Activated CD8-positive, alpha-beta T cell treated with anti-CD3 and anti-CD28 coated beads, Interleukin-2, amount 10 ng/mL, durations not matched to agents 7 days and 5 days (primary cell): ENCODE measurements around the gene PPP1R2. TPM values are rescaled to one million over a fixed set of nuclear protein-coding genes. Genes with fewer than 3 reads are reported as not detected.

Source experiments
- ATAC-seq: fragments of 150-1000 bp; cut with Tn5 transposase; one replicate; pipeline ENCODE4 v1.10.0; 2021; ENCODE audit warnings: moderate library complexity
- CTCF ChIA-PET: fragments of 350-600 bp; sonication (Branson Sonifier 250); formaldehyde crosslinking; loops from one replicate; lab custom pipeline; 2021; ENCODE audit warnings: antibody characterized with exemption; lab: Charles Lee
- POLR2A ChIA-PET: fragments of 350-600 bp; sonication (Branson Sonifier 250); formaldehyde crosslinking; loops from one replicate; lab custom pipeline; 2021; ENCODE audit warnings: antibody characterized with exemption; lab: Charles Lee
- DNase-seq: peaks from one replicate; pipeline ENCODE4 v3.0.0-alpha.2; 2020
- H3K27ac Mint-ChIP-seq: one replicate; pipeline ENCODE4 v1.8.0; 2021; ENCODE audit warnings: mild to moderate bottlenecking, mixed read lengths
- H3K27me3 Mint-ChIP-seq: one replicate; pipeline ENCODE4 v1.8.0; 2021; ENCODE audit warnings: low read depth, mixed read lengths
- H3K36me3 Mint-ChIP-seq: one replicate; pipeline ENCODE4 v1.8.0; 2021; ENCODE audit warnings: low read depth, mixed read lengths
- H3K4me1 Mint-ChIP-seq: one replicate; pipeline ENCODE4 v1.8.0; 2021; ENCODE audit warnings: low read depth, mixed read lengths
- H3K4me3 Mint-ChIP-seq: one replicate; pipeline ENCODE4 v1.8.0; 2021; ENCODE audit warnings: mild to moderate bottlenecking, mixed read lengths
- H3K9me3 Mint-ChIP-seq: one replicate; pipeline ENCODE4 v1.8.0; 2022; ENCODE audit warnings: mixed read lengths; ENCODE audit not compliant: insufficient read depth
- total RNA-seq, 2 experiments: library from RNA; stranded (reverse); gene quantifications; one replicate each; pipeline ENCODE4 v1.2.3, GENCODE V29; 2021

The PPP1R2 gene
- total RNA-seq, 2 experiments from 2014 or later = 72.0 to 72.6 TPM

- ATAC-seq = no peak
- no peaks in the 10 kb centered on the region for H3K9me3 Mint-ChIP-seq
- H3K4me1 Mint-ChIP-seq = peaks cover 72% of the 10 kb centered on the region
- H3K27ac Mint-ChIP-seq = peak overlapping the region; percentile 71
- ChIA-PET POLR2A (interaction anchor here (0.6 to 3.5 kb wide), 2 partner anchors 11 to 48 kb away, joined by 4 to 21 read pairs; no protein-coding TSS in a partner anchor), CTCF (interaction anchor here (1.0 to 7.2 kb wide), 4 partner anchors 10 to 269 kb away, joined by 3 to 68 read pairs (median 26); partner anchors contain the start of gene XXYLT1)
- H3K4me3 Mint-ChIP-seq = peak overlapping the region; percentile 92
- H3K27me3 Mint-ChIP-seq = no peaks in the 10 kb centered on the region
- peaks cover 38% of the 10 kb centered on the region for H3K36me3 Mint-ChIP-seq
- DNase-seq = no peak
These were observed 3.6 kb downstream of the PPP1R2 start for GRCh38 chr3:195539479-195539878.

GRCh38 chr3:195537995-195538394, 5.1 kb downstream of the PPP1R2 start:
- no peaks in the 10 kb centered on the region for H3K27me3 Mint-ChIP-seq
- peaks cover 45% of the 10 kb centered on the region for H3K36me3 Mint-ChIP-seq
- ATAC-seq = peak; percentile 34

GRCh38 chr3:195535293-195535692, 7.8 kb downstream of the PPP1R2 start:
- H3K27me3 Mint-ChIP-seq = no peaks in the 10 kb centered on the region
- ChIA-PET CTCF (interaction anchor here (1.4 to 4.5 kb wide), 4 partner anchors 9 to 265 kb away, joined by 6 to 28 read pairs (median 6); partner anchors contain the start of genes PPP1R2 and XXYLT1), POLR2A (interaction anchor here (1.1 kb wide), 1 partner anchor 8 kb away, joined by 5 read pairs; the partner anchor contains the start of gene PPP1R2)
- H3K36me3 Mint-ChIP-seq = peaks cover 42% of the 10 kb centered on the region
- H3K27ac Mint-ChIP-seq = peak overlapping the region; percentile 17
- peaks cover 73% of the 10 kb centered on the region for H3K4me1 Mint-ChIP-seq
- no peak overlapping the region for H3K4me3 Mint-ChIP-seq
- no peak for ATAC-seq
- no peak for DNase-seq
- H3K9me3 Mint-ChIP-seq = no peaks in the 10 kb centered on the region

More at GRCh38 chr3:195537995-195538394, 5.1 kb downstream of the PPP1R2 start:
- Mint-ChIP-seq H3K4me1 (peaks cover 75% of the 10 kb centered on the region), H3K27ac (peak overlapping the region; percentile 60), H3K4me3 (peak overlapping the region; percentile 30), H3K9me3 (no peaks in the 10 kb centered on the region)
- POLR2A ChIA-PET = interaction anchor here (0.5 to 3.5 kb wide), 4 partner anchors 11 to 131 kb away, joined by 3 to 21 read pairs (median 3); no protein-coding TSS in a partner anchor
- peak; percentile 60 for DNase-seq
- CTCF ChIA-PET = interaction anchor here (1.5 to 7.2 kb wide), 5 partner anchors 11 to 268 kb away, joined by 4 to 68 read pairs (median 6); partner anchors contain the start of gene XXYLT1

GRCh38 chr3:195532834-195533233, 10.3 kb downstream of the PPP1R2 start:
- peaks cover 53% of the 10 kb centered on the region for H3K4me1 Mint-ChIP-seq

GRCh38 chr3:195532345-195532744, 10.8 kb downstream of the PPP1R2 start:
- Mint-ChIP-seq H3K4me3 (no peak overlapping the region), H3K27ac (no peak overlapping the region), H3K36me3 (peaks cover 44% of the 10 kb centered on the region), H3K4me1 (peaks cover 48% of the 10 kb centered on the region), H3K9me3 (no peaks in the 10 kb centered on the region), H3K27me3 (no peaks in the 10 kb centered on the region)
- CTCF ChIA-PET = interaction anchor here (1.1 to 4.5 kb wide), 3 partner anchors 10 to 262 kb away, joined by 3 to 28 read pairs (median 7); partner anchors contain the start of gene XXYLT1
- POLR2A ChIA-PET = no interaction called here
- ATAC-seq (no peak), DNase-seq (no peak)

More at GRCh38 chr3:195532834-195533233, 10.3 kb downstream of the PPP1R2 start:
- Mint-ChIP-seq H3K27ac (no peak overlapping the region), H3K27me3 (no peaks in the 10 kb centered on the region), H3K9me3 (no peaks in the 10 kb centered on the region), H3K36me3 (peaks cover 40% of the 10 kb centered on the region), H3K4me3 (no peak overlapping the region)
- DNase-seq = no peak
- CTCF ChIA-PET = interaction anchor here (1.1 to 4.5 kb wide), 3 partner anchors 10 to 262 kb away, joined by 3 to 28 read pairs (median 7); partner anchors contain the start of gene XXYLT1
- no peak for ATAC-seq
- POLR2A ChIA-PET = interaction anchor here (1.4 kb wide), 1 partner anchor 10 kb away, joined by 4 read pairs; no protein-coding TSS in a partner anchor

GRCh38 chr3:195531683-195532082, 11.4 kb downstream of the PPP1R2 start:
- H3K4me1 Mint-ChIP-seq = peaks cover 44% of the 10 kb centered on the region
- ChIA-PET POLR2A (no interaction called here), CTCF (interaction anchor here (1.5 to 4.5 kb wide), 2 partner anchors 9 to 261 kb away, joined by 7 to 28 read pairs; partner anchors contain the start of gene XXYLT1)
- no peak overlapping the region for H3K4me3 Mint-ChIP-seq
- no peaks in the 10 kb centered on the region for H3K9me3 Mint-ChIP-seq
- H3K36me3 Mint-ChIP-seq = peaks cover 44% of the 10 kb centered on the region
- DNase-seq (no peak), ATAC-seq (no peak)
- H3K27me3 Mint-ChIP-seq = no peaks in the 10 kb centered on the region
- H3K27ac Mint-ChIP-seq = no peak overlapping the region

- H3K27me3 Mint-ChIP-seq = no peaks in the 10 kb centered on the region
These were observed 16.6 kb downstream of the PPP1R2 start for GRCh38 chr3:195526492-195526891.

GRCh38 chr3:195524171-195524896, 18.8 kb downstream of the PPP1R2 start:
- Mint-ChIP-seq H3K9me3 (no peaks in the 10 kb centered on the region), H3K36me3 (peaks cover 40% of the 10 kb centered on the region), H3K27ac (peak overlapping the region; percentile 77), H3K4me3 (no peak overlapping the region), H3K4me1 (peaks cover 36% of the 10 kb centered on the region), H3K27me3 (no peaks in the 10 kb centered on the region)
- DNase-seq (no peak), ATAC-seq (no peak)
- ChIA-PET CTCF (interaction anchor here (0.7 to 10.1 kb wide), 7 partner anchors 10 to 252 kb away, joined by 3 to 258 read pairs (median 4); partner anchors contain the start of genes ACAP2, PPP1R2 and XXYLT1), POLR2A (no interaction called here)

More at GRCh38 chr3:195526492-195526891, 16.6 kb downstream of the PPP1R2 start:
- Mint-ChIP-seq H3K4me1 (peaks cover 38% of the 10 kb centered on the region), H3K4me3 (no peak overlapping the region), H3K9me3 (no peaks in the 10 kb centered on the region), H3K36me3 (peaks cover 44% of the 10 kb centered on the region), H3K27ac (no peak overlapping the region)
- CTCF ChIA-PET = interaction anchor here (1.5 to 10.1 kb wide), 4 partner anchors 9 to 324 kb away, joined by 3 to 258 read pairs (median 37); partner anchors contain the start of genes PPP1R2 and XXYLT1
- DNase-seq (no peak), ATAC-seq (no peak)
- POLR2A ChIA-PET = interaction anchor here (0.7 to 1.1 kb wide), 2 partner anchors 11 to 16 kb away, joined by 3 to 4 read pairs; no protein-coding TSS in a partner anchor

GRCh38 chr3:195522254-195523023, 20.7 kb downstream of the PPP1R2 start:
- Mint-ChIP-seq H3K4me1 (peaks cover 36% of the 10 kb centered on the region), H3K27me3 (no peaks in the 10 kb centered on the region), H3K4me3 (no peak overlapping the region), H3K9me3 (no peaks in the 10 kb centered on the region), H3K27ac (peak overlapping the region; percentile 2), H3K36me3 (peaks cover 37% of the 10 kb centered on the region)
- DNase-seq (peak; percentile 59), ATAC-seq (no peak)
- POLR2A ChIA-PET = interaction anchor here (1.4 kb wide), 1 partner anchor 251 kb away, joined by 7 read pairs; the partner anchor contains the start of gene XXYLT1
- CTCF ChIA-PET = interaction anchor here (0.9 to 10.1 kb wide), 18 partner anchors 8 to 840 kb away, joined by 3 to 258 read pairs (median 5); partner anchors contain the start of genes PPP1R2 and XXYLT1

GRCh38 chr3:195517030-195517429, 26.1 kb downstream of the PPP1R2 start:
- ChIA-PET POLR2A (no interaction called here), CTCF (interaction anchor here (3.4 kb wide), 1 partner anchor 246 kb away, joined by 28 read pairs; the partner anchor contains the start of gene XXYLT1)
- DNase-seq (no peak), ATAC-seq (no peak)
- Mint-ChIP-seq H3K27ac (no peak overlapping the region), H3K9me3 (no peaks in the 10 kb centered on the region), H3K4me1 (peaks cover 3% of the 10 kb centered on the region), H3K27me3 (no peaks in the 10 kb centered on the region), H3K4me3 (no peak overlapping the region), H3K36me3 (peaks cover 61% of the 10 kb centered on the region)
